Endothelial cell of umbilical vein (primary cell): ENCODE data around the gene TRIP10. TPM values are rescaled to one million over a fixed set of nuclear protein-coding genes. Genes with fewer than 3 reads are reported as not detected.

ENCODE experiments used
- BruUV-seq: library from RNA; stranded (reverse); fragments of 400-500 nt; replicated peaks from 2 replicates; lab custom pipeline; 2021; lab: Mats Ljungman, UMichigan
- CTCF ChIA-PET: fragments of 300-600, 350-600 bp; sonication (Branson Sonifier 250); formaldehyde crosslinking; loops from one replicate; lab custom pipeline; 2021; ENCODE audit warnings: antibody characterized with exemption, inconsistent platforms; lab: Charles Lee
- POLR2A ChIA-PET: fragments of 300-600, 350-600 bp; sonication (Branson Sonifier 250); formaldehyde crosslinking; loops from one replicate; lab custom pipeline; 2021; ENCODE audit warnings: antibody characterized with exemption, inconsistent platforms; lab: Charles Lee
- DNase-seq: peaks from one replicate; pipeline ENCODE4 v3.0.0-alpha.2; 2011; ENCODE audit warnings: low read depth, low spot score
- FAIRE-seq: peaks from 2 replicates; lab custom pipeline; 2011; peaks lifted over from hg19 to GRCh38; lab: Jason Lieb, UNC
- H2AFZ ChIP-seq: 2 replicates; pipeline ENCODE4 v1.6.0; 2012; ENCODE audit warnings: low read depth, low read length, control low read depth, inconsistent platforms
- H3K27ac ChIP-seq: 2 replicates; pipeline ENCODE4 v1.5.1; 2011; ENCODE audit warnings: low read depth, mild to moderate bottlenecking, control low read depth, low read length, moderate library complexity; ENCODE audit not compliant: insufficient read depth
- H3K27me3 ChIP-seq, 2 experiments: 2 replicates each; pipeline versions ENCODE4 v1.6.0 to v1.6.1; 2011; ENCODE audit warnings: low read length in 2 of 2, mixed read lengths in 1 of 2; ENCODE audit not compliant: control insufficient read depth in 2 of 2, insufficient read depth in 2 of 2
- H3K36me3 ChIP-seq, 2 experiments: 2 replicates in 1 of 2; 3 replicates in 1 of 2; pipeline ENCODE4 v1.5.1; 2011; ENCODE audit warnings: low read length in 2 of 2, mild to moderate bottlenecking in 1 of 2, moderate library complexity in 1 of 2; ENCODE audit not compliant: control insufficient read depth in 2 of 2, insufficient read depth in 2 of 2; ENCODE audit errors: extremely low read depth in 1 of 2
- H3K4me1 ChIP-seq: 3 replicates; pipeline ENCODE4 v1.5.1; 2011; ENCODE audit warnings: mild to moderate bottlenecking, low read length; ENCODE audit not compliant: control insufficient read depth, insufficient read depth; ENCODE audit errors: extremely low read depth
- H3K4me2 ChIP-seq: 2 replicates; pipeline ENCODE4 v1.6.1; 2011; ENCODE audit warnings: low read length, control low read depth, mixed read lengths; ENCODE audit not compliant: insufficient read depth
- H3K4me3 ChIP-seq, 3 experiments: fragments of 200-600 bp in 1 of 3; sonication (generic), shearing (Covaris generic) in 1 of 3; replicated peaks in 1 of 3; 2 replicates each; pipeline ENCODE4 v1.5.1; 2011 to 2016; ENCODE audit warnings: control low read depth in 3 of 3, low read length in 3 of 3, mild to moderate bottlenecking in 2 of 3, inconsistent platforms in 1 of 3, low read depth in 1 of 3, moderate library complexity in 1 of 3; ENCODE audit not compliant: insufficient read depth in 1 of 3
- H3K79me2 ChIP-seq: 2 replicates; pipeline ENCODE4 v1.6.0; 2012; ENCODE audit warnings: low read length, inconsistent platforms; ENCODE audit not compliant: control insufficient read depth, insufficient read depth
- H3K9ac ChIP-seq: replicated peaks from 2 replicates; pipeline ENCODE3; 2011; ENCODE audit warnings: low read length, control low read depth; ENCODE audit not compliant: insufficient read depth; ENCODE audit errors: extremely low read depth
- H3K9me1 ChIP-seq: replicated peaks from 3 replicates; pipeline ENCODE4 v1.6.0; 2011; ENCODE audit warnings: mild to moderate bottlenecking, low read length; ENCODE audit not compliant: control insufficient read depth, insufficient read depth; ENCODE audit errors: extremely low read depth
- H3K9me3 ChIP-seq: replicated peaks from 2 replicates; pipeline ENCODE4 v1.5.1; 2012; ENCODE audit warnings: low read length, inconsistent platforms; ENCODE audit not compliant: control insufficient read depth, insufficient read depth
- H4K20me1 ChIP-seq: replicated peaks from 2 replicates; pipeline ENCODE3; 2011; ENCODE audit warnings: mild to moderate bottlenecking, low read length; ENCODE audit not compliant: control insufficient read depth, insufficient read depth; ENCODE audit errors: extremely low read depth
- EZH2 ChIP-seq: IDR thresholded peaks from 2 replicates; pipeline ENCODE4 v1.6.1; 2012; ENCODE audit warnings: borderline replicate concordance, low read depth, mild to moderate bottlenecking, moderate library complexity, low read length, inconsistent platforms; ENCODE audit not compliant: severe bottlenecking
- FOS ChIP-seq: IDR thresholded peaks from 2 replicates; pipeline ENCODE4 v1.6.1; 2011; ENCODE audit warnings: mild to moderate bottlenecking, low read length, moderate library complexity, borderline replicate concordance; ENCODE audit not compliant: insufficient read depth
- GATA2 ChIP-seq: IDR thresholded peaks from 2 replicates; pipeline ENCODE4 v1.7.0; 2011; ENCODE audit warnings: low read depth, mild to moderate bottlenecking, moderate library complexity, mixed read lengths, low read length; ENCODE audit not compliant: insufficient read length, insufficient read depth
- JUN ChIP-seq: IDR thresholded peaks from 2 replicates; pipeline ENCODE4 v1.6.1; 2011; ENCODE audit warnings: borderline replicate concordance, low read depth; ENCODE audit not compliant: insufficient read length, insufficient read depth
- MYC ChIP-seq: IDR thresholded peaks from one replicate; pipeline ENCODE4 v1.6.1; 2011; ENCODE audit warnings: mild to moderate bottlenecking, low read depth, low read length
- POLR2A ChIP-seq: IDR thresholded peaks from 2 replicates; pipeline ENCODE4 v1.6.1; 2012; ENCODE audit warnings: low read depth, mild to moderate bottlenecking, control low read depth, low read length
- POLR2AphosphoS5 ChIP-seq: IDR thresholded peaks from 2 replicates; pipeline ENCODE4 v1.6.1; 2012; ENCODE audit warnings: low read depth, mild to moderate bottlenecking, control low read depth, low read length, moderate library complexity; ENCODE audit not compliant: insufficient read depth
- dilution Hi-C: fragments of 300-500 bp; cut with MboI; formaldehyde crosslinking; loops from one replicate; pipeline ENCODE4 v1.15.0; 2019; ENCODE audit warnings: low sequenced_read_pairs; ENCODE audit not compliant: extremely low pct_ligation_motif_present
- intact Hi-C: fragments of 100-400 bp; cut with micrococcal nuclease; formaldehyde crosslinking; loops from one replicate; pipeline ENCODE4 v1.10.0; 2022
- polyA plus RNA-seq, 4 experiments: library from polyadenylated mRNA; depleted of rRNA in 3 of 4; stranded (reverse) in 3 of 4; unstranded in 1 of 4; fragments of >200 nt; gene quantifications; 2 replicates each; pipeline versions ENCODE4 v1.2.1 to v1.2.3, GENCODE V29; 2011 to 2012; ENCODE audit warnings: missing spikeins in 1 of 4
- total RNA-seq: library from RNA; stranded (reverse); gene quantifications from 2 replicates; pipeline ENCODE4 v1.2.3, GENCODE V29; 2021
- TF ChIP-seq, protein P1 (sequence below): IDR thresholded peaks from 2 replicates; pipeline ENCODE4 v1.6.1; 2011; ENCODE audit not compliant: insufficient read depth, insufficient read length
- TF ChIP-seq, protein P2 (sequence below), 2 donors: IDR thresholded peaks; 1 replicate in 1 of 2; 2 replicates in 1 of 2; pipeline ENCODE4 v1.5.1; 2011; ENCODE audit warnings: low read length in 2 of 2, mild to moderate bottlenecking in 2 of 2, moderate library complexity in 2 of 2, control low read depth in 1 of 2, inconsistent platforms in 1 of 2, low read depth in 1 of 2; ENCODE audit not compliant: insufficient read depth in 1 of 2; ENCODE audit errors: extremely low read depth in 1 of 2

The TRIP10 gene
- total and polyA plus RNA-seq, 2 donors (not counting 3 experiments of a cell fraction or from before 2014, with no cell fraction given) = 28.4 to 69.3 TPM

DNA sequence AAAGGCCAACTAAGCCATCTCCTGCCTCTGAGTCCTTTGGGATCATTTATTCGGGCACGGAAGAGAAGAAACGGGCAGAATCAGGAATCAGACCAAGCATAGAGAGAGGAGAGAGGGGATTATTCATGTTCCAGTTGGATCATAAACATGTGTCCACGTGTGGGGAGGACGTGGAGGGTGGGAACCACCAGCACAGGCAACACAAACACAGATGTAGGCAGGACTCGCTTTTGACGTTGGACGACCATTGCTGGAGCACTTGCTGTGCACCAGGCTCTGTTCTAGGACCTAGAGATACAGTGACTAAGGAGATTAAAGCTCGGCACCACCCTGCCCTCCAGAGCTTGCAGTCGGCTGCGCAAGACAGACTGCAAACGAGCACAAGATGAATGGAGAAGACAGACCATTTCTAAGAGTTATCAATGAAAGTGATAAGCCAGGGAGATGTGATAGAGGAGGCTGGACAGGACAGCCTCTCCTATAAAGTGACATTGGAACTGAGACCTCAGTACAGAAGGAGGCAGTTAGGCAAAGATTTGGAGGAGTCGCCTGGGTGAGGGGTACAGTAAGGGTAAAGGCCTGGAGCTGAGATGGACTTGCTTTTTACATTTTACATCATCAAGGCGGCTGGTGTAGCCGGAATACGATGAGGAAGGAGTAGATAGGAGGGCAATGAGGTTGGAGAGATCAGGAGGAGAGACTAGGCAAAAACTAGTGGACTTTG, 27.0 kb downstream of the TRIP10 start:
- Histone ChIP-seq H3K27ac (no peak overlapping the region), H3K4me3 (no peak overlapping the region), H3K9me1 (no peaks in the 10 kb centered on the region), H3K36me3 (no peaks in the 10 kb centered on the region), H3K9ac (no peak overlapping the region), H4K20me1 (no peaks in the 10 kb centered on the region), H3K4me1 (peaks cover 4% of the 10 kb centered on the region), H2AFZ (no peak overlapping the region), H3K4me2 (no peak overlapping the region), H3K27me3 (peaks cover 5 to 9% of the 10 kb centered on the region in 2 experiments), H3K79me2 (no peaks in the 10 kb centered on the region), H3K9me3 (no peaks in the 10 kb centered on the region)
- POLR2A ChIA-PET = no interaction called here
- TF ChIP-seq GATA2 (no peak), FOS (no peak), EZH2 (no peak), POLR2AphosphoS5 (no peak), JUN (no peak), POLR2A (no peak), MYC (no peak)
- TF ChIP-seq, protein P1, sequence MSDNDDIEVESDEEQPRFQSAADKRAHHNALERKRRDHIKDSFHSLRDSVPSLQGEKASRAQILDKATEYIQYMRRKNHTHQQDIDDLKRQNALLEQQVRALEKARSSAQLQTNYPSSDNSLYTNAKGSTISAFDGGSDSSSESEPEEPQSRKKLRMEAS = no peak
- TF ChIP-seq, protein P2, sequence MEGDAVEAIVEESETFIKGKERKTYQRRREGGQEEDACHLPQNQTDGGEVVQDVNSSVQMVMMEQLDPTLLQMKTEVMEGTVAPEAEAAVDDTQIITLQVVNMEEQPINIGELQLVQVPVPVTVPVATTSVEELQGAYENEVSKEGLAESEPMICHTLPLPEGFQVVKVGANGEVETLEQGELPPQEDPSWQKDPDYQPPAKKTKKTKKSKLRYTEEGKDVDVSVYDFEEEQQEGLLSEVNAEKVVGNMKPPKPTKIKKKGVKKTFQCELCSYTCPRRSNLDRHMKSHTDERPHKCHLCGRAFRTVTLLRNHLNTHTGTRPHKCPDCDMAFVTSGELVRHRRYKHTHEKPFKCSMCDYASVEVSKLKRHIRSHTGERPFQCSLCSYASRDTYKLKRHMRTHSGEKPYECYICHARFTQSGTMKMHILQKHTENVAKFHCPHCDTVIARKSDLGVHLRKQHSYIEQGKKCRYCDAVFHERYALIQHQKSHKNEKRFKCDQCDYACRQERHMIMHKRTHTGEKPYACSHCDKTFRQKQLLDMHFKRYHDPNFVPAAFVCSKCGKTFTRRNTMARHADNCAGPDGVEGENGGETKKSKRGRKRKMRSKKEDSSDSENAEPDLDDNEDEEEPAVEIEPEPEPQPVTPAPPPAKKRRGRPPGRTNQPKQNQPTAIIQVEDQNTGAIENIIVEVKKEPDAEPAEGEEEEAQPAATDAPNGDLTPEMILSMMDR (IDR thresholded peaks at IDR 0.05; ENCODE audit: extremely low read depth in 1 of 2, insufficient read depth in 1 of 2, low read depth in 1 of 2, low read length in 2 of 2) = no peak
- dilution Hi-C loops = no loop called here
- CTCF ChIA-PET = no interaction called here
- intact Hi-C loops = loop anchor here (1.0 kb wide), 1 partner anchor 97 kb away; no protein-coding TSS in a partner anchor
- DNase-seq (no peak), FAIRE-seq (no peak)
- no TSS peak for BruUV-seq
